ENCODE results near the gene SNAP91.

DNA sequence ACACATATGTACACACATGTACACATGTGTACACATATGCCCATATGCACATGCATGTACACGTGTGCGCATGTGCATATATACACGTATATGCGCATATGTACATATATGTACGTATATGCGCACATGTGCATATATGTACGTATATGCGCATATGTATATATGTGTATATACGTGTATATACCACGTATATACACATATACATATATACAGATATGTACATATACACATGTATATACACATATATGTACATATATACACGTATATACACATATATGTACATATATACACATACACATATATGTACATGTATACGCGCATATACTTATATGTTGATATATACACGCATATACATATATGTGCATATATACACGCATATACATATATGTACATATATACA, 8.9 kb upstream of the SNAP91 start:
- no peak for TF ChIP-seq POLR2A (IDR thresholded peaks at IDR 0.05)
- TF ChIP-seq, protein P1, sequence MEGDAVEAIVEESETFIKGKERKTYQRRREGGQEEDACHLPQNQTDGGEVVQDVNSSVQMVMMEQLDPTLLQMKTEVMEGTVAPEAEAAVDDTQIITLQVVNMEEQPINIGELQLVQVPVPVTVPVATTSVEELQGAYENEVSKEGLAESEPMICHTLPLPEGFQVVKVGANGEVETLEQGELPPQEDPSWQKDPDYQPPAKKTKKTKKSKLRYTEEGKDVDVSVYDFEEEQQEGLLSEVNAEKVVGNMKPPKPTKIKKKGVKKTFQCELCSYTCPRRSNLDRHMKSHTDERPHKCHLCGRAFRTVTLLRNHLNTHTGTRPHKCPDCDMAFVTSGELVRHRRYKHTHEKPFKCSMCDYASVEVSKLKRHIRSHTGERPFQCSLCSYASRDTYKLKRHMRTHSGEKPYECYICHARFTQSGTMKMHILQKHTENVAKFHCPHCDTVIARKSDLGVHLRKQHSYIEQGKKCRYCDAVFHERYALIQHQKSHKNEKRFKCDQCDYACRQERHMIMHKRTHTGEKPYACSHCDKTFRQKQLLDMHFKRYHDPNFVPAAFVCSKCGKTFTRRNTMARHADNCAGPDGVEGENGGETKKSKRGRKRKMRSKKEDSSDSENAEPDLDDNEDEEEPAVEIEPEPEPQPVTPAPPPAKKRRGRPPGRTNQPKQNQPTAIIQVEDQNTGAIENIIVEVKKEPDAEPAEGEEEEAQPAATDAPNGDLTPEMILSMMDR (IDR thresholded peaks at IDR 0.05), result no peak

Data from adrenal gland (tissue), 5 donors.